HepG2 (cell line): ENCODE results near the gene CEP68. TPM values are rescaled to one million over a fixed set of nuclear protein-coding genes. Genes with fewer than 3 reads are reported as not detected.
A peak's percentile ranks its signal among the peaks of the same experiment; 100 is the strongest.

Experiments
- ATF1 ChIP-seq: IDR thresholded peaks from 2 replicates; pipeline ENCODE4 v1.6.1; 2016; ENCODE audit warnings: mild to moderate bottlenecking, control low read depth
- CHCHD3 ChIP-seq: sonication (generic); formaldehyde crosslinking; IDR thresholded peaks from 2 replicates; pipeline ENCODE4 v1.8.0; 2022; ENCODE audit warnings: mild to moderate bottlenecking, missing genetic modification reagents, moderate library complexity
- GMEB1 ChIP-seq: sonication (generic); formaldehyde crosslinking; IDR thresholded peaks from 2 replicates; pipeline ENCODE4 v1.5.1; 2020; ENCODE audit warnings: missing genetic modification reagents, mild to moderate bottlenecking, borderline replicate concordance
- JUNB ChIP-seq: sonication (generic); formaldehyde crosslinking; IDR thresholded peaks from 2 replicates; pipeline ENCODE4 v1.8.0; 2022; ENCODE audit warnings: missing genetic modification reagents, mild to moderate bottlenecking, borderline replicate concordance
- LCORL ChIP-seq, 2 experiments: fragments of 450-650 bp in 1 of 2; sonication (generic) in 1 of 2; formaldehyde crosslinking in 1 of 2; IDR thresholded peaks; 2 replicates each; pipeline versions ENCODE4 v1.5.0 to v1.6.1; 2017 to 2020; ENCODE audit warnings: antibody characterized with exemption in 1 of 2, missing genetic modification reagents in 1 of 2
- MBD4 ChIP-seq: IDR thresholded peaks from 2 replicates; pipeline ENCODE4 v1.6.1; 2012; ENCODE audit warnings: low read length, inconsistent platforms, borderline replicate concordance
- NCOA5 ChIP-seq: sonication (generic); formaldehyde crosslinking; IDR thresholded peaks from 2 replicates; pipeline ENCODE4 v1.4.0; 2020; ENCODE audit warnings: missing genetic modification reagents
- NFE2L2 ChIP-seq: fragments of 150-350 bp; IDR thresholded peaks from 2 replicates; pipeline ENCODE4 v1.6.1; 2014; ENCODE audit warnings: low read length
- PLSCR1 ChIP-seq: sonication (generic); formaldehyde crosslinking; IDR thresholded peaks from 2 replicates; pipeline ENCODE4 v1.5.0; 2020; ENCODE audit warnings: missing genetic modification reagents, mild to moderate bottlenecking, borderline replicate concordance
- POLR2AphosphoS5 ChIP-seq: IDR thresholded peaks from 2 replicates; pipeline ENCODE4 v1.6.1; 2012; ENCODE audit warnings: low read depth, low read length
- RXRB ChIP-seq: IDR thresholded peaks from 2 replicates; pipeline ENCODE4 v1.6.1; 2016; ENCODE audit warnings: borderline replicate concordance, missing genetic modification reagents, missing compliant biosample characterization
- ZBTB20 ChIP-seq: sonication (generic); formaldehyde crosslinking; IDR thresholded peaks from 2 replicates; pipeline ENCODE4 v1.8.1; 2023; ENCODE audit warnings: missing genetic modification reagents, low read depth, mild to moderate bottlenecking, borderline replicate concordance
- ZBTB21 ChIP-seq: sonication (generic); formaldehyde crosslinking; IDR thresholded peaks from 2 replicates; pipeline ENCODE4 v1.4.0; 2020; ENCODE audit warnings: missing genetic modification reagents
- ZBTB4 ChIP-seq: sonication (generic); formaldehyde crosslinking; IDR thresholded peaks from 2 replicates; pipeline ENCODE4 v1.4.0; 2020; ENCODE audit warnings: missing genetic modification reagents, mild to moderate bottlenecking, borderline replicate concordance
- ZBTB44 ChIP-seq: sonication (generic); formaldehyde crosslinking; IDR thresholded peaks from 2 replicates; pipeline ENCODE4 v1.4.0; 2020; ENCODE audit warnings: missing genetic modification reagents
- ZKSCAN5 ChIP-seq: sonication (generic); formaldehyde crosslinking; IDR thresholded peaks from 2 replicates; pipeline ENCODE4 v1.5.1; 2020; ENCODE audit warnings: mild to moderate bottlenecking, missing genetic modification reagents
- ZNF10 ChIP-seq: sonication (generic); formaldehyde crosslinking; IDR thresholded peaks from 2 replicates; pipeline ENCODE4 v1.4.0; 2020; ENCODE audit warnings: mild to moderate bottlenecking, low read depth, missing genetic modification reagents, borderline replicate concordance
- ZNF354B ChIP-seq: sonication (generic); formaldehyde crosslinking; IDR thresholded peaks from 2 replicates; pipeline ENCODE4 v1.8.0; 2022; ENCODE audit warnings: mild to moderate bottlenecking, missing genetic modification reagents
- ZNF562 ChIP-seq: sonication (generic); formaldehyde crosslinking; IDR thresholded peaks from 2 replicates; pipeline ENCODE4 v1.8.0; 2022; ENCODE audit warnings: missing genetic modification reagents, borderline replicate concordance
- ZNF776 ChIP-seq: sonication (generic); formaldehyde crosslinking; IDR thresholded peaks from 2 replicates; pipeline ENCODE4 v1.4.0; 2020; ENCODE audit warnings: mild to moderate bottlenecking, missing genetic modification reagents
- ZNF879 ChIP-seq: sonication (generic); formaldehyde crosslinking; IDR thresholded peaks from 2 replicates; pipeline ENCODE4 v1.8.1; 2023; ENCODE audit warnings: missing genetic modification reagents
- ZNF891 ChIP-seq: sonication (generic); formaldehyde crosslinking; IDR thresholded peaks from 2 replicates; pipeline ENCODE4 v1.5.0; 2020; ENCODE audit warnings: mild to moderate bottlenecking, missing genetic modification reagents
- polyA plus RNA-seq, 8 experiments: library from polyadenylated mRNA; depleted of rRNA in 3 of 8; stranded (reverse) in 7 of 8; unstranded in 1 of 8; fragments of >200 nt; fragmentation: Illumina TruSeq in 4 of 8; extraction: Trizol in 4 of 8; gene quantifications; 2 replicates each; pipeline versions ENCODE4 v1.2.1 to v1.2.3, GENCODE V29; 2011 to 2016; ENCODE audit warnings: low read depth in 4 of 8, missing spikeins in 1 of 8, mixed read lengths in 1 of 8; ENCODE audit not compliant: insufficient read depth in 1 of 8
- total RNA-seq, 5 experiments: library from RNA; depleted of rRNA; stranded (reverse); fragments of >200 nt; fragmentation: Illumina TruSeq; extraction: Trizol; gene quantifications; 2 replicates each; pipeline ENCODE4 v1.2.3, GENCODE V29; 2016; ENCODE audit warnings: low read depth in 1 of 5

Gene CEP68
- total and polyA plus RNA-seq, 2 of the 13 experiments (the other 11 are each of a cell fraction or from before 2014, with no cell fraction given), result 5.7 to 9.3 TPM

GRCh38 chr2:65056215-65057053 lies at the start of gene CEP68 (continued):
- TF ChIP-seq ATF1 (CRISPR knock-in tag) (no peak), PLSCR1 (CRISPR knock-in tag) (no peak), ZKSCAN5 (CRISPR knock-in tag) (no peak), LCORL (IDR thresholded peaks at IDR 0.05) (peak; percentile 33; the same call in 1 of the 2 replicates), LCORL (CRISPR knock-in tag; IDR thresholded peaks at IDR 0.05) (peak; percentile 95), JUNB (CRISPR knock-in tag) (no peak), MBD4 (no peak), ZNF10 (CRISPR knock-in tag) (no peak), CHCHD3 (peak; percentile 86; the same call in 1 of the 2 replicates), POLR2AphosphoS5 (peak; percentile 94), RXRB (no peak), ZBTB21 (CRISPR knock-in tag) (no peak), ZNF354B (no peak), ZBTB44 (CRISPR knock-in tag) (peak; percentile 93; the same call in 1 of the 2 replicates), NFE2L2 (no peak), ZNF879 (peak; percentile 50; the same call in 1 of the 2 replicates), GMEB1 (CRISPR knock-in tag) (peak; percentile 73), ZBTB20 (CRISPR knock-in tag) (peak; percentile 71), ZNF776 (peak; percentile 97; the same call in 1 of the 2 replicates), ZBTB4 (CRISPR knock-in tag) (no peak; the same call in none of the 2 replicates), NCOA5 (no peak), ZNF562 (CRISPR knock-in tag) (no peak; the same call in 1 of the 2 replicates), ZNF891 (peak; percentile 86; the same call in 1 of the 2 replicates)
